HCT116 (cell line): ENCODE data around the gene GABRP. TPM values are rescaled to one million over a fixed set of nuclear protein-coding genes. Genes with fewer than 3 reads are reported as not detected.

Source experiments
- ATAC-seq: fragments of 200-7000 bp; cut with Tn5 transposase; 2 replicates; pipeline ENCODE4 v1.9.1; 2020; ENCODE audit warnings: mild to moderate bottlenecking, moderate library complexity
- BruUV-seq: library from RNA; stranded (reverse); fragments of 400-500 nt; replicated peaks from 2 replicates; lab custom pipeline; 2021; lab: Mats Ljungman, UMichigan
- CTCF ChIA-PET: fragments of 300-600 bp; sonication (Branson Sonifier 250); formaldehyde crosslinking; loops from one replicate; lab custom pipeline; 2021; ENCODE audit warnings: antibody characterized with exemption; lab: Charles Lee
- POLR2A ChIA-PET: fragments of 300-600, 350-600 bp; sonication (Branson Sonifier 250); formaldehyde crosslinking; loops from one replicate; lab custom pipeline; 2021; ENCODE audit warnings: antibody characterized with exemption; lab: Charles Lee
- RAD21 ChIA-PET, 2 experiments: fragments of 300-600 bp; sonication (Branson Sonifier 250); formaldehyde crosslinking; loops; one replicate each; lab custom pipeline; 2023; ENCODE audit warnings: low total read pairs in 2 of 2; ENCODE audit not compliant: uncharacterized antibody in 2 of 2, unreplicated experiment in 2 of 2, low non-redundant PET in 1 of 2; lab: Charles Lee
- DNase-seq: peaks from one replicate; pipeline ENCODE4 v3.0.0-alpha.2; 2010; ENCODE audit warnings: low read depth, low spot score
- H2AFZ ChIP-seq: fragments of 200-600 bp; shearing (Covaris generic), sonication (generic); 2 replicates; pipeline ENCODE4 v1.6.1; 2017; ENCODE audit warnings: low read depth, mixed run types, mixed read lengths, antibody characterized with exemption, low read length; ENCODE audit not compliant: poor library complexity, severe bottlenecking
- H3K27ac ChIP-seq: 2 replicates; pipeline ENCODE4 v1.5.1; 2012; ENCODE audit warnings: low read depth, low read length
- H3K27me3 ChIP-seq: fragments of 200-600 bp; sonication (generic); 2 replicates; pipeline ENCODE4 v1.6.1; 2016; ENCODE audit warnings: mixed run types, low read length, mixed read lengths; ENCODE audit not compliant: insufficient read depth
- H3K36me3 ChIP-seq, 2 experiments: fragments of 200-500 bp in 1 of 2; fragments of 200-600 bp in 1 of 2; sonication (Bioruptor generic) in 1 of 2; sonication (generic) in 1 of 2; 2 replicates each; pipeline versions ENCODE4 v1.5.1 to v1.6.1; 2014 to 2016; ENCODE audit warnings: low read length in 2 of 2, inconsistent platforms in 1 of 2, mixed read lengths in 1 of 2, mixed run types in 1 of 2; ENCODE audit not compliant: insufficient read depth in 2 of 2, control insufficient read depth in 1 of 2
- H3K4me1 ChIP-seq, 2 experiments: fragments of 200-600 bp in 1 of 2; sonication (generic) in 1 of 2; 2 replicates each; pipeline versions ENCODE4 v1.5.1 to v1.6.1; 2012 to 2017; ENCODE audit warnings: low read length in 2 of 2, inconsistent platforms in 1 of 2, mild to moderate bottlenecking in 1 of 2, mixed read lengths in 1 of 2, mixed run types in 1 of 2, moderate library complexity in 1 of 2; ENCODE audit not compliant: insufficient read depth in 2 of 2, control insufficient read depth in 1 of 2
- H3K4me2 ChIP-seq: fragments of 200-600 bp; sonication (generic); 2 replicates; pipeline ENCODE4 v1.6.1; 2017; ENCODE audit warnings: mixed run types, low read length, mixed read lengths
- H3K4me3 ChIP-seq, 2 experiments: fragments of 200-600 bp in 1 of 2; sonication (generic) in 1 of 2; replicated peaks in 1 of 2; 2 replicates each; pipeline ENCODE4 v1.5.1; 2011 to 2016; ENCODE audit warnings: low read length in 2 of 2, control low read depth in 1 of 2, low read depth in 1 of 2, mild to moderate bottlenecking in 1 of 2, mixed read lengths in 1 of 2, mixed run types in 1 of 2
- H3K79me2 ChIP-seq: fragments of 200-600 bp; sonication (generic); 2 replicates; pipeline ENCODE4 v1.6.1; 2017; ENCODE audit warnings: mild to moderate bottlenecking, mixed run types, low read length, moderate library complexity, mixed read lengths; ENCODE audit not compliant: insufficient read depth
- H3K9ac ChIP-seq: fragments of 200-600 bp; sonication (generic); 2 replicates; pipeline ENCODE4 v1.6.1; 2016; ENCODE audit warnings: low read length, mixed read lengths
- H3K9me2 ChIP-seq: fragments of 200-600 bp; sonication (generic), shearing (Covaris generic); 2 replicates; pipeline ENCODE4 v1.6.1; 2017; ENCODE audit warnings: mixed run types, mild to moderate bottlenecking, moderate library complexity; ENCODE audit not compliant: insufficient read depth
- H3K9me3 ChIP-seq, 2 experiments: fragments of 200-500 bp in 1 of 2; fragments of 200-600 bp in 1 of 2; sonication (Bioruptor generic) in 1 of 2; sonication (generic) in 1 of 2; 2 replicates each; pipeline ENCODE4 v1.6.1; 2014 to 2017; ENCODE audit warnings: low read length in 2 of 2, mixed read lengths in 2 of 2, inconsistent platforms in 1 of 2, low read depth in 1 of 2, mild to moderate bottlenecking in 1 of 2, mixed run types in 1 of 2, moderate library complexity in 1 of 2; ENCODE audit not compliant: control insufficient read depth in 1 of 2, insufficient read depth in 1 of 2
- H4K20me1 ChIP-seq: fragments of 200-600 bp; sonication (generic), shearing (Covaris generic); 2 replicates; pipeline ENCODE4 v1.6.1; 2017; ENCODE audit warnings: mixed run types, mild to moderate bottlenecking, moderate library complexity; ENCODE audit not compliant: insufficient read depth
- CBX3 ChIP-seq: IDR thresholded peaks from 2 replicates; pipeline ENCODE4 v1.6.1; 2012; ENCODE audit warnings: low read depth
- CEBPB ChIP-seq: IDR thresholded peaks from 2 replicates; pipeline ENCODE4 v1.6.1; 2012; ENCODE audit warnings: low read depth
- EZH2 ChIP-seq: fragments of 200-600 bp; sonication (generic); IDR thresholded peaks from 2 replicates; pipeline ENCODE4 v1.6.1; 2017; ENCODE audit warnings: antibody characterized with exemption, mixed run types
- EZH2phosphoT487 ChIP-seq: fragments of 200-600 bp; IDR thresholded peaks from 2 replicates; pipeline ENCODE4 v1.6.1; 2018; ENCODE audit warnings: antibody characterized with exemption, borderline replicate concordance
- POLR2A ChIP-seq: IDR thresholded peaks from 2 replicates; pipeline ENCODE4 v1.7.0; 2011; ENCODE audit warnings: borderline replicate concordance; ENCODE audit not compliant: insufficient read depth, insufficient read length; ENCODE audit errors: extremely low read depth
- POLR2AphosphoS5 ChIP-seq: IDR thresholded peaks from 2 replicates; pipeline ENCODE4 v1.6.1; 2011; ENCODE audit warnings: mild to moderate bottlenecking, low read depth, low read length, moderate library complexity
- RAD21 ChIP-seq: IDR thresholded peaks from 2 replicates; pipeline ENCODE4 v1.6.1; 2012; ENCODE audit warnings: low read depth, mild to moderate bottlenecking
- SRF ChIP-seq: IDR thresholded peaks from 2 replicates; pipeline ENCODE4 v1.6.1; 2012; ENCODE audit warnings: low read depth
- ZFX ChIP-seq: fragments of 450-650 bp; IDR thresholded peaks from 2 replicates; pipeline ENCODE4 v1.6.1; 2017
- ZNF274 ChIP-seq: fragments of 200-500 bp; sonication (Bioruptor generic); IDR thresholded peaks from 2 replicates; pipeline ENCODE4 v1.6.1; 2014; ENCODE audit warnings: mild to moderate bottlenecking, low read depth, low read length, inconsistent platforms
- intact Hi-C: fragments of 100-400 bp; cut with micrococcal nuclease; formaldehyde crosslinking; loops from 2 replicates; pipeline ENCODE4 v1.10.0; 2022
- total RNA-seq: library from RNA; stranded (reverse); gene quantifications from one replicate; pipeline ENCODE4 v1.2.1, GENCODE V29; 2021; ENCODE audit not compliant: unreplicated experiment
- TF ChIP-seq, protein P1 (sequence below): IDR thresholded peaks from 2 replicates; pipeline ENCODE4 v1.6.1; 2012
- TF ChIP-seq, protein P2 (sequence below): IDR thresholded peaks from 2 replicates; pipeline ENCODE4 v1.6.1; 2012
- TF ChIP-seq, protein P3 (sequence below): IDR thresholded peaks from 2 replicates; pipeline ENCODE4 v1.6.1; 2012; ENCODE audit warnings: low read depth

GABRP gene
- total RNA-seq, 1 experiment from 2014 or later: not detected

DNA sequence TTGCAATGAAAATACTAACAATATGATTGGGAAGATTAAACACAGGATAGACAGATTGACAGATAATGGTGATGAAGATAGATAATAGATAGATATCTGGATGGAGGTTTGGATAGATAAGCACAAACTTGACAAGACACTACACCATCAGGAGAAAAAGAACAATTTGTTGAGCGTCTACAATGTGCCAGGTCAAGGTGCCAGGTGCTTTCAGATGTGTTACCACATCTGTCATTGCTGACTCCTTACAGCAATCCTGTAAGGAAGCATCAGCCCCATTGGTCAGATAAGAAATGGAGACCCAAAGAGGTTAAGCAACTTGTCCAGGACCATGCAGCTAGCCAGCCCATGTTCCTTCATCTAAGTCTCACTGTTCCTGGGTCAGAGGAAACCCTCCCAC is 1.6 kb upstream of the GABRP start:
- Histone ChIP-seq H2AFZ (no peak overlapping the region), H3K4me1 (no peaks in the 10 kb centered on the region), H3K27me3 (no peaks in the 10 kb centered on the region), H3K9me3 (no peaks in the 10 kb centered on the region), H3K4me2 (no peak overlapping the region), H3K9me2 (no peaks in the 10 kb centered on the region), H3K79me2 (no peaks in the 10 kb centered on the region), H3K36me3 (no peaks in the 10 kb centered on the region)
- DNase-seq (no peak), ATAC-seq (no peak)
- POLR2A ChIA-PET: no interaction called here
- RAD21 ChIA-PET: no interaction called here
- CTCF ChIA-PET: interaction anchor here (1.0 kb wide), 1 partner anchor 9 kb away, joined by 3 read pairs; no protein-coding TSS in a partner anchor
- intact Hi-C loops: no loop called here
- TF ChIP-seq, protein P1, sequence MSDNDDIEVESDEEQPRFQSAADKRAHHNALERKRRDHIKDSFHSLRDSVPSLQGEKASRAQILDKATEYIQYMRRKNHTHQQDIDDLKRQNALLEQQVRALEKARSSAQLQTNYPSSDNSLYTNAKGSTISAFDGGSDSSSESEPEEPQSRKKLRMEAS: no peak
- TF ChIP-seq CEBPB: no peak
- TF ChIP-seq, all 23 proteins: peak for 0
- BruUV-seq: no TSS peak
- Histone ChIP-seq H4K20me1 (no peaks in the 10 kb centered on the region; the same call in 1 of the 2 replicates), H3K4me3 (no peak overlapping the region), H3K27ac (no peak overlapping the region), H3K9ac (no peak overlapping the region)

DNA sequence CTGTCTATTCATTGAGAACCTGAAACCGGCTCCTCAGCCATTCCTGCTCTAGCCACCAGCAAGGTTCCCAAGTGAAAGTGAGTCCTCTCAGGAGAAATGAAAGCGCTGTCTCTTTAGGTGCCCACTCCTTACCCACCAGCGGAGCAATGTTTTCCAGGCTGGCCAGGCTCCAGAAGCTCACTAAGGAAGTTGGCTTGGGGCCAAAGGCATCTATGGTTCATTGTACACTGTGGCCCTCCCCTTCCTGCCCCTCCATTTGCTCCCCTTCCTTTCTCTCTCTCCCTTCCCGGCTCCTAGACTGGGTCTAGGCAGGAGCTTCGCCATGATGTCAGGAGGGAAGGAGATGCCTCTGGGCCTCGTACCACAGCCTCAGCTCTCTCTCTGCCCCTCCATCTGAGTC is 1.1 kb upstream of the GABRP start:
- no peak for ATAC-seq
- no peaks in the 10 kb centered on the region for H3K4me1 ChIP-seq
- no TSS peak for BruUV-seq
- H3K27me3 ChIP-seq: no peaks in the 10 kb centered on the region
- no peak overlapping the region for H3K27ac ChIP-seq
- no peak for DNase-seq
- H3K9me3 ChIP-seq: no peaks in the 10 kb centered on the region
- H2AFZ ChIP-seq: no peak overlapping the region
- intact Hi-C loops: no loop called here
- no peaks in the 10 kb centered on the region for H3K36me3 ChIP-seq
- RAD21 ChIA-PET: no interaction called here
- no peak overlapping the region for H3K9ac ChIP-seq
- H4K20me1 ChIP-seq: no peaks in the 10 kb centered on the region; the same call in 1 of the 2 replicates
- CTCF ChIA-PET: interaction anchor here (1.0 kb wide), 1 partner anchor 9 kb away, joined by 3 read pairs; no protein-coding TSS in a partner anchor
- TF ChIP-seq ZFX: no peak
- TF ChIP-seq, protein P2, sequence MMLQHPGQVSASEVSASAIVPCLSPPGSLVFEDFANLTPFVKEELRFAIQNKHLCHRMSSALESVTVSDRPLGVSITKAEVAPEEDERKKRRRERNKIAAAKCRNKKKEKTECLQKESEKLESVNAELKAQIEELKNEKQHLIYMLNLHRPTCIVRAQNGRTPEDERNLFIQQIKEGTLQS: no peak
- TF ChIP-seq EZH2phosphoT487: no peak
- no peak for TF ChIP-seq EZH2
- TF ChIP-seq, protein P3, sequence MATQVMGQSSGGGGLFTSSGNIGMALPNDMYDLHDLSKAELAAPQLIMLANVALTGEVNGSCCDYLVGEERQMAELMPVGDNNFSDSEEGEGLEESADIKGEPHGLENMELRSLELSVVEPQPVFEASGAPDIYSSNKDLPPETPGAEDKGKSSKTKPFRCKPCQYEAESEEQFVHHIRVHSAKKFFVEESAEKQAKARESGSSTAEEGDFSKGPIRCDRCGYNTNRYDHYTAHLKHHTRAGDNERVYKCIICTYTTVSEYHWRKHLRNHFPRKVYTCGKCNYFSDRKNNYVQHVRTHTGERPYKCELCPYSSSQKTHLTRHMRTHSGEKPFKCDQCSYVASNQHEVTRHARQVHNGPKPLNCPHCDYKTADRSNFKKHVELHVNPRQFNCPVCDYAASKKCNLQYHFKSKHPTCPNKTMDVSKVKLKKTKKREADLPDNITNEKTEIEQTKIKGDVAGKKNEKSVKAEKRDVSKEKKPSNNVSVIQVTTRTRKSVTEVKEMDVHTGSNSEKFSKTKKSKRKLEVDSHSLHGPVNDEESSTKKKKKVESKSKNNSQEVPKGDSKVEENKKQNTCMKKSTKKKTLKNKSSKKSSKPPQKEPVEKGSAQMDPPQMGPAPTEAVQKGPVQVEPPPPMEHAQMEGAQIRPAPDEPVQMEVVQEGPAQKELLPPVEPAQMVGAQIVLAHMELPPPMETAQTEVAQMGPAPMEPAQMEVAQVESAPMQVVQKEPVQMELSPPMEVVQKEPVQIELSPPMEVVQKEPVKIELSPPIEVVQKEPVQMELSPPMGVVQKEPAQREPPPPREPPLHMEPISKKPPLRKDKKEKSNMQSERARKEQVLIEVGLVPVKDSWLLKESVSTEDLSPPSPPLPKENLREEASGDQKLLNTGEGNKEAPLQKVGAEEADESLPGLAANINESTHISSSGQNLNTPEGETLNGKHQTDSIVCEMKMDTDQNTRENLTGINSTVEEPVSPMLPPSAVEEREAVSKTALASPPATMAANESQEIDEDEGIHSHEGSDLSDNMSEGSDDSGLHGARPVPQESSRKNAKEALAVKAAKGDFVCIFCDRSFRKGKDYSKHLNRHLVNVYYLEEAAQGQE: no peak
- no peak for TF ChIP-seq POLR2AphosphoS5
- TF ChIP-seq, protein P1: no peak
- no peak for TF ChIP-seq ZNF274
- no peak for TF ChIP-seq RAD21
- TF ChIP-seq SRF: no peak
- TF ChIP-seq CBX3: no peak
- TF ChIP-seq POLR2A: no peak
- POLR2A ChIA-PET: no interaction called here
- no peak overlapping the region for H3K4me3 ChIP-seq
- H3K9me2 ChIP-seq: no peaks in the 10 kb centered on the region
- no peaks in the 10 kb centered on the region for H3K79me2 ChIP-seq
- H3K4me2 ChIP-seq: no peak overlapping the region
